ENCODE measurements around the gene RFK.

The RFK gene

DNA sequence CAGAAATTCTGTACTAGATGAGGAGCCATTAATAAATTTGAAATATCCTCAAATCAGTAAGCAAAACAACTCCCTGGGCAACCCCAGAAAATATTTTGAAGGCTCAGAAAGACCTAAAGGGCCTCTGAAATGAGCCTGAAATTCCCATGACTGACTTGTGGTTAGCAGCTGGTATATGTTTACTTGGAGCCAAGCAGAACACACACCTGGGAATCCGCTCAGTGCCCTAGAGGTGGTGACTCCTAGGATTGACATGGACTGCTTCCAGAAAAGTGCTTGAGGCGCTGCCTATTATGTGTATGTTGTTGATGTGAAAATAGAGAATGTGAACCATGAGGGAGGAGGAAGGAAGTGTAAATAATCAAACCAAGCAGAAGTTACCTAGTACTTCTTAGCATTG is 14.7 kb downstream of the RFK start:
- DNase-seq (ENCODE audit: insufficient read length) (no peak), FAIRE-seq (no peak)
- TF ChIP-seq POLR2A (IDR thresholded peaks at IDR 0.05; ENCODE audit: low read depth, low read length) (no peak), POLR2AphosphoS5 (IDR thresholded peaks at IDR 0.05; ENCODE audit: low read depth, low read length) (no peak), TAF1 (IDR thresholded peaks at IDR 0.05; ENCODE audit: borderline replicate concordance, low read depth, low read length) (no peak)

DNA sequence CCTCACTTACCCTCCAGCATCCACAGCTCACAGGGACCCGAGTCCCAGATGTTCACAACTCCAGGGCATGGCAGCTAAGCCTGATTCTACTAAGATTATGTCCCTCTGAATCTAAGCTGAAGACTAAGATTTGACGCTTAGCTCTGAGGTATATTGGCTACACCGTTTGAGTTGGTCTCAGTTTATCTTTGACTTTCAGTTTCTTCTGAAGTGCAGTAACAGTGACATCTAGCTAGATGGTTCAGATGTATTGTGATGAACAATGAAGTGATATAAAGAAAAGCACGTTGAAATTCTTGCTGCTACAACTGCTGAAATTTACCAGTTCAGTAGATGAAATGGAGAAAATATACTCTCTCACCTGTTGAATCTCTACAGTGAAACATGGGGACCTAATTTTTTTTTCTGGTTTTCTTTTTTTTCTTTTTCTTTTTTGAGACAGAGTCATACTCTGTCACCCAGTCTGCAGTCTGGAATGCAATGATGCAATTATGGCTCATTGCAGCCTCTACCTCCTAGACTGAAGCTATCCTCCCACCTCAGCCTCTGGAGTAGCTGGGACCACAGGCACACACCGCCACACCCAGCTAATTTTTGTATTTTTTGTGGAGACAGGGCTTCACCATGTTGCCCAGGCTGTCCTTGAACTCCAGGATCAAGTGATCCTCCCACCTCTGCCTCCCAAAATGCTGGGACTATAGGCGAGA is 15.7 kb downstream of the RFK start:
- no peak for DNase-seq (ENCODE audit: insufficient read length)
- no peak for FAIRE-seq
- TF ChIP-seq POLR2AphosphoS5 (IDR thresholded peaks at IDR 0.05; ENCODE audit: low read depth, low read length) (no peak), POLR2A (IDR thresholded peaks at IDR 0.05; ENCODE audit: low read depth, low read length) (no peak), TAF1 (IDR thresholded peaks at IDR 0.05; ENCODE audit: borderline replicate concordance, low read depth, low read length) (no peak)

DNA sequence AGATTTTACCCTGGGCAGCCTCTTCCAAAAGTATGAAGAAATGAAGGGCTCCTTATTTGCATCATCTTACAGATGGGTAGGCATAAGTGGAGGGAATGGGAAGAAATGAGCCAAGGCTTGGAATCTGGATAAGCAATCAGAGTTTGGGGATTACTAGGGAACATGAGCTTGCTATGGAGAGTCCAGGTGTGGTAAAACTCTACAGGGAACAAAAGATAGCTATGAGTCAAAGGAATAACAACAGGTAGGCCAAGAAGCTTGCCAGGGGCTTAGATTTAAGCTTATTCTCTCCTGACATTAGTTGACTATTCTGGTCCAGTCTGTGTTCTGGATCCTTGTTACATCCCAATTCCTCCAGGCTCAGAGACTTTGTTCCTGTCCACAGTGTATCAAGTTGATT is 16.4 kb downstream of the RFK start:
- TF ChIP-seq POLR2A (IDR thresholded peaks at IDR 0.05; ENCODE audit: low read depth, low read length) (no peak), TAF1 (IDR thresholded peaks at IDR 0.05; ENCODE audit: borderline replicate concordance, low read depth, low read length) (no peak), POLR2AphosphoS5 (IDR thresholded peaks at IDR 0.05; ENCODE audit: low read depth, low read length) (no peak)
- no peak for DNase-seq (ENCODE audit: insufficient read length)
- FAIRE-seq: no peak

DNA sequence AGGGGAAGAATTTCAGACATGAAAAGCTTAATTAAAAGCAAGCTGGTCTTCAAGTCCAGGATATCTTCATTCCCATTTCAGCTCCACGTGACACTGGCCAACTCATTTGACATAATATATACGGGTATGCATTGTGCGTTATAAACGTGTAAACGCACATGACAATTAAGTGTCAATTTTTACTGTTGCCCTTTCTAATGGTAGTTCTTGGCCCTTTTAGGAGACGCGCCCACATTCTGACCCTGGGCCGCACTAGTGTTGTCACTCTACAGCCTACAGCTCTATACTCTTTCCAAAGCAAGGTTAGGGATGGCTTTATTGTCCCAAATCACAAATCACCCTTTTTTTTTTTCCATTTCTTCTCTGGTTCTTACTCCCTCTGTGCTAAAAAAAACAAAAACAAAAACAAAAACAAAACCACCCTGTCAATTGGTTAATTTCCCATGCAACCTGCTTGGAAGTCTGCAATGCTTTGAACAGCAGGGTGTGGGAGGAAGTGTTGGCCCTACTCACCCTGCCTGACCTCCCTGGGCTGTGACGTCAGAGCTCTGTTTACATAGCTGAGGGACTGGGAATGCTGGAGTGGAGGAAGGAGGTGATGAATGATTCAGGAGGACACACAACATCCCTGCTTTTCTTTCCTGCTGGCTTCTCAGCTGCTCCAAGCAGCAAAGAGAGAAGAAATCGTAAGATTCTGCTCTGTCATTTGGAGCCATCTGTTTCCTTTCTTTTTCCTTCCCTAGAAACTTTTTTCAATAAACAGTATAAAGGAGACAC is 19.3 kb downstream of the RFK start:
- DNase-seq (ENCODE audit: insufficient read length): no peak
- TF ChIP-seq TAF1 (IDR thresholded peaks at IDR 0.05; ENCODE audit: borderline replicate concordance, low read depth, low read length) (no peak), POLR2A (IDR thresholded peaks at IDR 0.05; ENCODE audit: low read depth, low read length) (no peak), POLR2AphosphoS5 (IDR thresholded peaks at IDR 0.05; ENCODE audit: low read depth, low read length) (no peak)
- no peak for FAIRE-seq

DNA sequence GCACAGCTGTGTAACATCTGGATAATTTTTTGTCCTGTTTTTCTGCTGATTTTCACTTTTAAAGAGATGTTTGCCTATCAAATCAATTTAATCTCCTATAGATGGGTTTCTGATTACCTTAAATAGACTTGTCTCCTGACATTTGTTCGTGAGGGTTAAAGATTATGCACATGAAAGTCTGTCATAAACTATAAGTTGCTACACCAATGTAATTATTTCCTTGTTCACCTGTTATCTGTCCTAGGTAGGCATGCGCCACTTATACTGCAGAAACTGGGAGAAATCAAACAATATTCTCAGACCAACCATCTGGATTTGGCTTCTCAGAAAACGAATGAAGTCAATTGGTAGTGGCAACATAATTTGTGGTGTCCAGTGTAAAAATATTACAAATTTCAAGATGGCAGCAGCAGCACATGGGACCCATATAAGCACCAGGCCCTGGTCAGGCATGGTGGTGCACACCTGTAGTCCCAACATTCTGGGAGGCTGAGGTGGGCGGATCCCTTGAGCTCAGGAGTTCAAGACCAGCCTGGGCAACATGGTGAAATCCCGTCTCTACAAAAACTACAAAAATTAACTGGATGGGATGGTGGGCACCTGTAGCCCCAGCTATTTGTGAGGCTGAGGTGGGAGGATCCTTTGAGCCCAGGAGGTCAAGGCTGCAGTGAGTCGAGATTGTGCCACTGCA is 20.3 kb downstream of the RFK start:
- FAIRE-seq: no peak
- no peak for DNase-seq (ENCODE audit: insufficient read length)
- TF ChIP-seq TAF1 (IDR thresholded peaks at IDR 0.05; ENCODE audit: borderline replicate concordance, low read depth, low read length) (no peak), POLR2AphosphoS5 (IDR thresholded peaks at IDR 0.05; ENCODE audit: low read depth, low read length) (no peak), POLR2A (IDR thresholded peaks at IDR 0.05; ENCODE audit: low read depth, low read length) (no peak)

DNA sequence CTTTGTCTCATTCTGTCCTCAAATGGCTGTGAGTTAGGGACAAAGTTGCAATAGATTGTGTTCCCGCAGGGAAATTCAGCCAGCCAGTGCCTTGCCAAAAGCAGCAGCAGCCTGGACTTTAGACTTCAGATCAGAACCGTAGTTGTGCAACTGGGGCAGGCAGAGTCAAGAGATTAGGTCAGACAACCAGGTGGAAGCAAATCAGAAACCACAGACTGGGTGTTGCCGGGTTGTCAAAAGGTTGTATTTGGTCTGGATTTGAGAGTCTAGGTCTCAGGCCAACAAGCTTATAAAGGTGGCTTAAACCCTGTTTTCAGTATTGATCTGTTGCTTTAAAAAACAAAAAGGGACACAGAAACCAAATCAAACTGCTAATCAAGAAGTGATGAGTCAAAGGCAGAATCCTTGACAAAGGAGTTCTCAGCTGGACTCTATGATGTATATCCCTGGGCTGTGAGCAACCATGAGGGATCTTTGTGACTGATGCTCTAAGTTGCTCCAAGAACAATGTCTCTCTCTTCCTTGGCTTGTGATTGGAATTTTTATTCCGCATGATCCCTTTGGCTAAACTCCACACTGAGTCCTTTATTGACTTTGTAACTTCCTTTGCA is 20.9 kb downstream of the RFK start:
- DNase-seq (ENCODE audit: insufficient read length): no peak
- no peak for FAIRE-seq
- TF ChIP-seq TAF1 (IDR thresholded peaks at IDR 0.05; ENCODE audit: borderline replicate concordance, low read depth, low read length): no peak
- no peak for TF ChIP-seq POLR2A (IDR thresholded peaks at IDR 0.05; ENCODE audit: low read depth, low read length)
- TF ChIP-seq POLR2AphosphoS5 (IDR thresholded peaks at IDR 0.05; ENCODE audit: low read depth, low read length): no peak

DNA sequence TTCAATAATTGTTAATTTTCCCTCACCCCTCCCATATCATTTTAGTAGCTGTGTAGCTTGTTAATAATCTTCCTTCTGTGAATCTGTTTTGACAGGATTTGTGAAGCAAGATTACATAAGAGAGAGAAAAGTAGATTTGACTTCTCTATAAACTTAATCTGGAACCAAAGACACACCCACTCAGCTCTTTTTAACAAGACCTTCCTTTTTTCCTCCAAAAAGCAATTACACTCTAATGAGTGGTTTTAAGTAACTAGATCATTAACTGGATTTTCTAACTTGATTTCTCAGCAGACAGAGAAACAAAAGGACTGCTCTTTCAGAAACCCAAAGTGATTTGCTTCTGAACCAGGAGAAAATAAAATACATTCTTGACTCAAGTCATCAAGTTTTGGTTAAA is 21.9 kb downstream of the RFK start:
- no peak for DNase-seq (ENCODE audit: insufficient read length)
- FAIRE-seq: no peak
- no peak for TF ChIP-seq TAF1 (IDR thresholded peaks at IDR 0.05; ENCODE audit: borderline replicate concordance, low read depth, low read length)
- no peak for TF ChIP-seq POLR2AphosphoS5 (IDR thresholded peaks at IDR 0.05; ENCODE audit: low read depth, low read length)
- TF ChIP-seq POLR2A (IDR thresholded peaks at IDR 0.05; ENCODE audit: low read depth, low read length): no peak

DNA sequence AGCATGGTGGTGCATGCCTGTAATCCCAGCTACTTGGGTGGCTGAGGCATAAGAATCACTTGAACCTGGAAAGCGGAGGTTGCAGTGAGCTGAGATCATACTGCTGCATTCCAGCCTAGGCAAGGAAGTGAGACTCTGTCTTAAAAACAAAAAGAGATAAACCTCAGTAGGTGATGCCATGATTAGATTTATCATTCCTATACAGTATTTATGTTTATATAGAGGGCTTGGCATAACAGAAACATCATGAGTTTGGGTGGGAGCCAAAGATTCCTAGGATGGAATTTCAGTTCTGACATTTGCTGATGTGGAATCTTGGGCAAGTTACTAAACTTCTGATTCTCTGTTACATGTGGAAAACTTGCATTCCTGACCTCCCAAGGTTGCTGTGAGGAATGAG is 22.3 kb downstream of the RFK start:
- FAIRE-seq (no peak), DNase-seq (ENCODE audit: insufficient read length) (no peak)
- no peak for TF ChIP-seq POLR2A (IDR thresholded peaks at IDR 0.05; ENCODE audit: low read depth, low read length)
- TF ChIP-seq POLR2AphosphoS5 (IDR thresholded peaks at IDR 0.05; ENCODE audit: low read depth, low read length): no peak
- no peak for TF ChIP-seq TAF1 (IDR thresholded peaks at IDR 0.05; ENCODE audit: borderline replicate concordance, low read depth, low read length)

DNA sequence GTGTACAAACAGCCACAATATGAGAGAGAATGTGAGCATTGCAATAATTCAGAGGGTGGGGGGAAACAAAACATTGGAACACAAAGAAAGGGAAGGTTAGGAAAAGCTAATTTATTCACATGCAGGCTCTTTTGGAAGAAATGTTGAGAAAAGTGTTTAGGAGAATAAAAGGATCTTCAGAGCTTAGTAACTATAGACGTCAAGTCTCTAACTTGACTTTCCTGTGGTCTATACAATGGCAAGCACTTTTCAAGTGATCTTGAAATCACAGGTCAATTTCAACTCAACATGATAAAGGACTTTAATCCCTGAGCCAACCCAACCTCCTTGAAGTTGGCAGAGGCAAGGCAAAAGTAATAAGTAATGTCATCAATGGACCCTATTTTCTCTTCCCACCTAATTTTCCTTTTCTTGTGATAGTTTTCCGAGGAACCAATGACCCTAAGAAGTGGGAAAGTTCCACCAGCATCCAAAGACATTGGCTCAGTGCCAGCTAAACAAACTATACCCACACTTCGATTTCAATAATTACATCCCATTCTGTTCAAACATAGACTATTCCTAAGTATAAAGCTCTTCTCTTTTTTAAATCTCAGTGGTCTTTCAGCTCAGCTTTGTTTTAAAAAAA is 23.7 kb downstream of the RFK start:
- no peak for TF ChIP-seq POLR2AphosphoS5 (IDR thresholded peaks at IDR 0.05; ENCODE audit: low read depth, low read length)
- no peak for TF ChIP-seq TAF1 (IDR thresholded peaks at IDR 0.05; ENCODE audit: borderline replicate concordance, low read depth, low read length)
- TF ChIP-seq POLR2A (IDR thresholded peaks at IDR 0.05; ENCODE audit: low read depth, low read length): no peak
- DNase-seq (ENCODE audit: insufficient read length) (no peak), FAIRE-seq (no peak)

DNA sequence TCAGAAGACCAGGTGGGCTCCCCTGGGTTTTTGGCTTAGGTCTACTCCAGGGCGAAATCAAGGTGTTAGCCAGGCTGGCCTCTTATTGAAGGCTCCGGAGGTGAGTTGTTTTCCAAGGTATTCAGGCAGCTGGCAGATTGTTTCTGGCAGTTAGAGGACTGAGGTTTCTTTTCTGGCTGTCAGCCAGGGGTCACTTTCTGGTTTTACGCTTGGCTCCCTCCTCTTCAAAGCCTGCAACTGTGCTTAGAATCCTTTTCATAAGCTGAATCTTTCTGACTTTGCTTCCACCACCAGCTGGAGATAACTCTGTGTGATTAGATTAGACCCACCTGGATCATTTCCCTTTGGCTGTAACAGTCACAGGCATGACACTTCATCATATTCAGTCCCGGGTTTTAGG is 24.6 kb downstream of the RFK start:
- TF ChIP-seq POLR2AphosphoS5 (IDR thresholded peaks at IDR 0.05; ENCODE audit: low read depth, low read length) (no peak), POLR2A (IDR thresholded peaks at IDR 0.05; ENCODE audit: low read depth, low read length) (no peak), TAF1 (IDR thresholded peaks at IDR 0.05; ENCODE audit: borderline replicate concordance, low read depth, low read length) (no peak)
- no peak for FAIRE-seq
- no peak for DNase-seq (ENCODE audit: insufficient read length)

DNA sequence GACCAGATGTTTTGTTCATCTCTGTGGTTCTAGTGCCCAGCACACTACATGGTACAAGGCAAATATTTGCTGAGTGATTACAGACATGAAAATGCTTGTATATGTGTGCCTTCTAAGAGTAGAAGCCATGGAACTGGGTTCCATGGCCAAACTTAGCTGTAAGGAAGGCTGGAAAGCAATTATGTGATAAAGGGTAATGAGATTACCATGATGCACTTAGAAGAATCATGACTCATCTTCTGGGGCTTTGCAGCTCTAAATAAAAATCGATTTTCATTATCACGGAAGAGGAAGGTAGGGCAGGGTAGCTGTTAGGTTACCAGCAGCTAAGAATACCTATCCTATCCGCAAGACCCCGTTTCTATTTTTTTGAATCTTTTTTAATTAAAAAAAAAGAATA is 28.0 kb downstream of the RFK start:
- DNase-seq (ENCODE audit: insufficient read length) (no peak), FAIRE-seq (no peak)
- no peak for TF ChIP-seq TAF1 (IDR thresholded peaks at IDR 0.05; ENCODE audit: borderline replicate concordance, low read depth, low read length)
- TF ChIP-seq POLR2A (IDR thresholded peaks at IDR 0.05; ENCODE audit: low read depth, low read length): no peak
- TF ChIP-seq POLR2AphosphoS5 (IDR thresholded peaks at IDR 0.05; ENCODE audit: low read depth, low read length): no peak

Measured in GM12892 (cell line).